Astrocyte of the spinal cord (primary cell): ENCODE data around the gene GSTA4.

ENCODE experiments used
- DNase-seq: peaks from one replicate; pipeline ENCODE4 v3.0.0; 2011; ENCODE audit warnings: low read depth, low spot score
- H3K4me3 ChIP-seq: 2 replicates; pipeline ENCODE4 v1.5.1; 2011; ENCODE audit warnings: low read depth, mild to moderate bottlenecking, low read length, moderate library complexity
- in situ Hi-C: cut with HindIII; loops from 2 replicates; pipeline ENCODE4 v1.10.0; 2017; ENCODE audit warnings: low sequenced_read_pairs
- TF ChIP-seq, protein P1 (sequence below): IDR thresholded peaks from 2 replicates; pipeline ENCODE4 v1.5.1; 2012; ENCODE audit warnings: low read depth, mild to moderate bottlenecking, low read length, inconsistent platforms

GSTA4 gene

DNA sequence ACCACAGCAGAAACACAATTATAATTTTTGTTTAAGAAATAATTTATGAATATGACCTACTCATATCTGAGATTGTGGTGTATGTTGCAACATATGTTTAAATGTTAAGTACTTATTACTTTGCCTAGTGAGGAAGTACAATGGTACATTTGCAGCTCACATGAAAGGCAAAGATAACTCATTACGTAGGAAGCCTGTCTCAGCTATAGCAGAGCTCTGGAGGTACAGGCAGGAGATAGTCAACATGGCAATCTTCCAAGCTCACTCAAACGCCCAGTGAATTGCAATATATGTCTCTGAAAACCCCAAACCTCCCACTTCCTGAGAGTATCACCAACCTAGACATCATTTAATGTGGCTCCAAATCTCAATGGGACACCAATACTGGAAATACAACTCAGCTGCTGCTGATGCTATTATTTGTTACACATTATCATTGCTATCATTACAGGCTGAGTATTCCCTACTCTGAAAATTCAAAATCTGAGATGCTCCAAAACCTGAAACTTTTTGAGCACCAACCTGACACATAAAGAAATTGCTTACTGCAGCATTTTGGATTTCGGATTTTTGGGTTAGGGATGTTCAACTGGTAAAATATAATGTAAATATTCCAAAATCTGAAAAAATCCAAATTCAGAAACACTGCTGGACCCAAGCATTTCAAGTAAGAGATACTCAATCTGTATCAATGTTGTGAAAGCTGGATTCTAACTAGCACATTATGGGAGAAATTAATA, 25.1 kb upstream of the GSTA4 start:
- TF ChIP-seq, protein P1, sequence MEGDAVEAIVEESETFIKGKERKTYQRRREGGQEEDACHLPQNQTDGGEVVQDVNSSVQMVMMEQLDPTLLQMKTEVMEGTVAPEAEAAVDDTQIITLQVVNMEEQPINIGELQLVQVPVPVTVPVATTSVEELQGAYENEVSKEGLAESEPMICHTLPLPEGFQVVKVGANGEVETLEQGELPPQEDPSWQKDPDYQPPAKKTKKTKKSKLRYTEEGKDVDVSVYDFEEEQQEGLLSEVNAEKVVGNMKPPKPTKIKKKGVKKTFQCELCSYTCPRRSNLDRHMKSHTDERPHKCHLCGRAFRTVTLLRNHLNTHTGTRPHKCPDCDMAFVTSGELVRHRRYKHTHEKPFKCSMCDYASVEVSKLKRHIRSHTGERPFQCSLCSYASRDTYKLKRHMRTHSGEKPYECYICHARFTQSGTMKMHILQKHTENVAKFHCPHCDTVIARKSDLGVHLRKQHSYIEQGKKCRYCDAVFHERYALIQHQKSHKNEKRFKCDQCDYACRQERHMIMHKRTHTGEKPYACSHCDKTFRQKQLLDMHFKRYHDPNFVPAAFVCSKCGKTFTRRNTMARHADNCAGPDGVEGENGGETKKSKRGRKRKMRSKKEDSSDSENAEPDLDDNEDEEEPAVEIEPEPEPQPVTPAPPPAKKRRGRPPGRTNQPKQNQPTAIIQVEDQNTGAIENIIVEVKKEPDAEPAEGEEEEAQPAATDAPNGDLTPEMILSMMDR: no peak
- in situ Hi-C loops: no loop called here
- H3K4me3 ChIP-seq: no peak overlapping the region
- no peak for DNase-seq

DNA sequence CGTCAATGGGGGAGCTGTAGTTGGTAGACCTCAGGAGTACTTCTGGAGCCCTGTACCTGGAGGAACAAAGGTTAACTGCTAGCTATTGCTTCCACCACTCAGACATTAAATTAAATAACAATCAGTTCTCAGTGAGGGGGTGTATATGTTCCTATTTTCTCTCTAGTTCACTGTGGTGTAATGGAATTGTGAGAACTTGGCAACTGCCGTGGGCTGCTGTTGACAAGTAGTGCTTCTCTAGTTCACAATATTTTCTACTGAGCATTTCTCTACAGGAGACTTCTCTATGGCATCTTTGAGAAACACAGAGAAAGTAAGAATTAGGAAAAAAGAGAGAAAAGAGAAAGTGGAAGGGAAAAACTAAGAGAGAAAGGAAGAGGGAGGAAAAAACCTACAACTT, 23.4 kb upstream of the GSTA4 start:
- in situ Hi-C loops: no loop called here
- no peak for DNase-seq
- TF ChIP-seq, protein P1: no peak
- no peak overlapping the region for H3K4me3 ChIP-seq

DNA sequence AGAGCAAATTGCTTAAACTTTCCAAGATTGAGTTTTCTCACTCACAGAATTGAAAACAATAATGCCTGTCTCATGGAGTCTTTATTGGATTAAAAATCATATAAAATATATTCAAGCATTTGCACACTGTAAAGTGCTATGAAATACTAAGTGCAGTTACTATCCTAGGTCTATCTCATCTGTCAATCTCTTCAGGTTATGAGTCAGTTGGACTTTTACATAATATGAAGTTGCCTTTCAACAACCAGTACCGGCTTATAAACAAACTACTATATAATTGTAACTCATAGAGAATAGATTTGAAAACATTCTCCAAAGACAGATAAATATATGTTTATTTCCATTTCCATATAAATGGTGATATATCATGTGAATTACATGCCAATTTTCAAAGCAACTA, 20.4 kb upstream of the GSTA4 start:
- no peak for DNase-seq
- in situ Hi-C loops: no loop called here
- TF ChIP-seq, protein P1: no peak
- no peak overlapping the region for H3K4me3 ChIP-seq

DNA sequence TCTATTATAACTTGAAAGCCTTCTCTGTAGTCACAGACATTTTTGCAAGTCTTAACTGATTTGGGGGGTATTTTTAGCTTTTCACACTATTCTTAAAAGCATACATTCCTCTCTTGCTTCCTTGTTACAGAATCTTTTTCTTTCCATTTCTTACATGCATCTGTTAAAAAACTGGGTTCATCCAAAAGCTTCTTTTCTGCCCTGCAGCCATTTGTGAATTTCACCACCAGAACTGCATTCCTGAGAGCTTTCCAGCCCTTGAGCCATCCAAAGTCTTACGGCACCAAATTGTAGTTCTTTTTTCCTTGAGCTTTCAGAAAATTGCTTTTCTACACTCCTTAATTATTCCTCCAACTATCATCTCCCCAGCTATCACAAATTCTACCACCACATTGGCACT, 19.7 kb upstream of the GSTA4 start:
- in situ Hi-C loops: no loop called here
- TF ChIP-seq, protein P1: no peak

DNA sequence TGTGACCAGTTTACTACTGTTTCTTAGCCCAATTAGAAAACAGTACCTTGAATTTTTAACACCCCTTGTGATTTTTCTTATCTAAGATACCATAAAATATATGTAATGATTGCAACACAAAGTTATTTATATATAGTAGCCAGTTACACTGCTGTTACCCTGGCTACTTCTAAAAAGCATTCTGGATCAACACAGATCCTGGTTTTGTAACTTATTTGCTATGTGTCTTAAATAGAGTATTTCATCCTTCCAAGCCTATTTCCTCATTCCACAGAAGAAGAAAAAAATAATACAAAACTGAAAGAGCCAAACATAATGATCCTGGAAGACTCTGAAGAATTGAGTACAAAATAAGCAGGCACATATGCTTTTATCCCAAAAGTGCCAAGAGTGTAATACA, 19.0 kb upstream of the GSTA4 start:
- H3K4me3 ChIP-seq: no peak overlapping the region
- in situ Hi-C loops: no loop called here
- TF ChIP-seq, protein P1: no peak
- DNase-seq: no peak

More for the DNA sequence above, 19.7 kb upstream of the GSTA4 start:
- H3K4me3 ChIP-seq: no peak overlapping the region
- DNase-seq: no peak

DNA sequence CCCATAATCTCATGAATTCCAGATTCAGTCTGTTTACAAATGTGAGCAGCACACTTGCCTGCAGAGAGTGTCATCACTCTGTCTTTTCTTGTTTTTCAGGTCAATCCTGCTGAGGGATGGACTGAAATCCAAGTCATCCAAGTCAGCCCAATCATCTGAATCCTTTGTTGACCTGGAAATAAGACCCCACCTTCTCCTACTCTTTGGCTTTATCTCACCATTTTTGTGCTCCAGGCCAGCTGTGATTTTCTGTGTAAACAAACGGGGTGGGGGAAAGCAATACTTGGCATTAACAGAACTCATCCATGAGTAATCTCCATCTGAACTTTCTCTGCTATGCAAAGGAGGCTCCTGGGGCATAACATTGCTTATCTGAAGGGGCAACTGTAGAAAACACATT, 16.9 kb upstream of the GSTA4 start:
- no peak for DNase-seq
- in situ Hi-C loops: no loop called here
- no peak overlapping the region for H3K4me3 ChIP-seq
- TF ChIP-seq, protein P1: no peak
